VCaP (cell line): ENCODE results near the gene FZR1.

Source experiments
- H3K27ac ChIP-seq: fragments of 450-650 bp; 2 replicates; pipeline ENCODE4 v1.5.1; 2017
- TF ChIP-seq, protein P1 (sequence below): fragments of 450-650 bp; conservative IDR thresholded peaks from 2 replicates; pipeline ENCODE4 v1.5.1; 2017; ENCODE audit warnings: mild to moderate bottlenecking, moderate library complexity

Gene FZR1

DNA sequence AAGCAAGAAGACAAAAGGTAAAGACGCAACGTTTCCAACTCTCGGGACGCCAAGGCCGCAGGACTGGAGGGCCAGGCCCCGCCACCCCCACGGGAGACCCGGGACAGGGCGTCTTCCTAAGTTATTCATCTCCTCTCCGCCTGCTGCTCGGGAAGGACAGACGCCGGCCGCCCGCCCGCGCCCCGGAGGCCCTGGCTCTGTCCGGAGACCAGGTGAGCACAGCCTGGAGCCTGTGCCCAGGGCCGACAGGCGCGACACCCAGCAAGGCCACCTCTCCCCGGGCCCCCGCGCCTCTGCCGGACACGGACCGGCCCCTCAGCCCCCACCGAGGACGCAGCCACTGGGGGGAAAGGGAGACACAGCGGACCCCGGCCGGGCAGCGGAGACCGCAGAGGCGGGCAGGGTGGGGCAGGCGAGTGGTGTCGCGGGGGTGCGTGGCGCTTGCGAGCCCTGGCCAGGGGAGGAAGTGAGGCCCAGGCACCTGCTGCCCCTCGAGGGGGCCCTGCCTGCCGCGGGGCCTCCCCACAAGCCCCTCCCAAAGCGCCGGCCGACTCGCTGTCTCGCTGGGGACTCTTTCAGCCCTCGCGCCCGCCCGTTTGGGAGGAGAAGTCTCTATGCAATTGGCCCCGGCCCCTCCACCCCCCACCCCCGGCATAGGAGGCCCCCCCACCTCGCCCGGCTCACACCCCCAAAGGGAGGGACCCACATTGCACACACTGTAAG, 43.0 kb upstream of the FZR1 start:
- no peak overlapping the region for H3K27ac ChIP-seq
- TF ChIP-seq, protein P1, sequence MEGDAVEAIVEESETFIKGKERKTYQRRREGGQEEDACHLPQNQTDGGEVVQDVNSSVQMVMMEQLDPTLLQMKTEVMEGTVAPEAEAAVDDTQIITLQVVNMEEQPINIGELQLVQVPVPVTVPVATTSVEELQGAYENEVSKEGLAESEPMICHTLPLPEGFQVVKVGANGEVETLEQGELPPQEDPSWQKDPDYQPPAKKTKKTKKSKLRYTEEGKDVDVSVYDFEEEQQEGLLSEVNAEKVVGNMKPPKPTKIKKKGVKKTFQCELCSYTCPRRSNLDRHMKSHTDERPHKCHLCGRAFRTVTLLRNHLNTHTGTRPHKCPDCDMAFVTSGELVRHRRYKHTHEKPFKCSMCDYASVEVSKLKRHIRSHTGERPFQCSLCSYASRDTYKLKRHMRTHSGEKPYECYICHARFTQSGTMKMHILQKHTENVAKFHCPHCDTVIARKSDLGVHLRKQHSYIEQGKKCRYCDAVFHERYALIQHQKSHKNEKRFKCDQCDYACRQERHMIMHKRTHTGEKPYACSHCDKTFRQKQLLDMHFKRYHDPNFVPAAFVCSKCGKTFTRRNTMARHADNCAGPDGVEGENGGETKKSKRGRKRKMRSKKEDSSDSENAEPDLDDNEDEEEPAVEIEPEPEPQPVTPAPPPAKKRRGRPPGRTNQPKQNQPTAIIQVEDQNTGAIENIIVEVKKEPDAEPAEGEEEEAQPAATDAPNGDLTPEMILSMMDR = no peak

DNA sequence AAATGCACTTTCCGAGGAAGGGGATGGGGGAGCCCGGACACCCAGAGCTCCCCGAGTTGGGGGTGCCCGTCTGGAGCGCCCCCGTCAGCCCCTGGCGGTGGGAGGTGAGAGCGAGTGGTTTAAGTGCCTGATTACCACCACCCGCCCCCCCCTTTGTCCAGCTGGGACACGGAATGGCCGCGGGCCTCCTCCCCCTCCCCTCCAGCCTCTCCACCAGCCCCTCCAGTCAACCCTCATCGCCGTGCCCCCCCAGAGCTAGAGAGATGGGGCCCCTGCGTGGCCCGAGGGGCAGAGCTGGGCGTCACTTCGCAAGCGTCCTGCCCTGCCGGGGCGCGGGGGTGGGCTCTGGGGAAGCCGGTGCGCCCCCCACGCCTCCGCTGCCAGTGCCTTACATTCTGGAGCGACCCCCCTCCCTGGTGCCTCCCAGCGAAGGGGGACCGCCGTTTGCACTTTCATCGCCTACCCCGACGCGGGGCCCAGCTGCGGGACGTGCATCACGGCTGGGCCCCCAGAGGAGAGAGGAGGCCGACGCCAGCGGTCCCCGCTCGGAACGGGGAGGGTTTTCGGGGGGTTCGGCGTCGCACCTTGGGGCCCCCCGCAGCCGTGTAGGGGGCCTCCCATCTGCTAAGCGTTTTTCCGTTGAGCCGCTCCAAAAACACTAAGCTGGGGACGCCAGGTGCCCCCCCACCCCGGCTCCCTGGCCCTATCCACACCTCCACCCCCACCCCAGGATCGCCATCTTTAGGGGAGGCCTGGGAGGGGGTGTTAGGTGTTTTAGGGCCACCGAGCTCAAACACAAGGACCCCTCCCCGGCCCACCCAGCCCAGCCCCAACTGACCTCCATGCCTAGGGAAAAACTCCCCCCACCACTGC, 42.2 kb upstream of the FZR1 start:
- TF ChIP-seq, protein P1 = no peak
- no peak overlapping the region for H3K27ac ChIP-seq

DNA sequence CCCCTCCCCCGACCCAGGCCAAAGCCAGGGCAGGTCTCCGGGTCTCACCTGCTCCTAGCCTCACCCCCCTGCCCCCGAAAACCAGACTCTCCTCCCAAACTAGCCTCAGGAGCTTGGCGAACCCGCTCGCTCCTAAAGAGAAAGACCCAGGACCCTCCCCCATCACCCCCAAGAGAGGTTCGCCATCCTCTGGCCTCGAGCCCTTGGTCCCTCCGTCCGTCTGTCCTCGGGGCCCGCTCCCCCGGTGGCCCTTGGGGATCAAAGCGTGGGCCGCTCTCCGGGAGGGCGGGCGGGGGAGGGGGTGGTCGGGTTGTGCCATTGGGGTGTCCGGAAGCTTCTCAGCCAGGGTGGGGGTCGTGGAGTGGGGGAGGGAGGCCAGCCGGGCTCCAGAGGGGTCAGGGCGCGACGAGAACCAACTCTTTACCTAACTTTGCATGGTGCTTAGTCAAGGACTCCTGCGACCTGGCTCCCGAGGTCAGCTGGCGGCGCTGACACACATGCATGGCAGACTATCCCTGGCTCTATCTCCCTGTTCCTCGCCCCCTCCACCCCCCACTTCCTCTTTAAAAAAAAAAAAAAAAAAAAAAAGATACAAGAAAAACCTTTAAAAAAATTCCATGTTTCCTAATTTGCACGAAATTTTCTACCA, 41.4 kb upstream of the FZR1 start:
- TF ChIP-seq, protein P1 = no peak
- H3K27ac ChIP-seq = no peak overlapping the region

DNA sequence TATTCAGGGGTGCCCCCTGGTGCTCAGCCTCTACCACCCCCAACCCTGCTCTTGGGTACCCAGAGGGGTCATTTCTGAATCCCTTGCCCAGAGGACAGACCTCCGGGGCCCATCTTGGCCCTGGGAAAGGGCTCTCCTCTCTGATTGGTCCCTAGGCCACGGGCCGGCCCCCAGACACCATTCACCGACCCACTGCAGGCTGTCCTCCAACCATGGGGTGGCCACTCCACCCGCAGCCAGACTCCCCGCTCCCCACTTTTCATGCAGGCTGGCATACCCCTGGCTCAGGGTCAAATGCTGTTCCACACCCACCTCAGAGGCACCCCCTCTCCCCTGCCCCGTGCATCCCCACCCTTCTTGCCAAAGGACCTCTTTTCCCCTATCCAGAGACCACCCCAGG, 40.6 kb upstream of the FZR1 start:
- TF ChIP-seq, protein P1 = no peak
- no peak overlapping the region for H3K27ac ChIP-seq

DNA sequence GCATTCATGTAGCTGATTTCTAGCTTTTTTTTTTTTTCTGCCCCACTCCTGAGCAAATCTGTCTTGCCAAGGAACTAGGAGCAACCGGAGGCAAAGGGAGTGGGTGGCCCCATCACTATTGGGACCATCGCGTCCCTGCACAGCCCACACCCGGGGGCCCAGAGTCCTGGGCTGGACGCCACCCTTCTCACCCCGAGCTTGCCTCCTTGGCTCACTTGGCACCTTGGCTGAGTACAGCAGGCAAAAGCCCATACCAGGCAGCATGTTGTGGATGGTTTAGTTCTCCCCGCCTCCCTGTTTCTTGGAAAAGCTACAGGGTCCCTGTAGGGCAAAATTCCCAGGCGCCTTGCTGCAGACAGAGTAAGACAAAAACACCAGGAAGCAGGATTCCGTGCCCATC, 39.5 kb upstream of the FZR1 start:
- H3K27ac ChIP-seq = no peak overlapping the region
- TF ChIP-seq, protein P1 = no peak

DNA sequence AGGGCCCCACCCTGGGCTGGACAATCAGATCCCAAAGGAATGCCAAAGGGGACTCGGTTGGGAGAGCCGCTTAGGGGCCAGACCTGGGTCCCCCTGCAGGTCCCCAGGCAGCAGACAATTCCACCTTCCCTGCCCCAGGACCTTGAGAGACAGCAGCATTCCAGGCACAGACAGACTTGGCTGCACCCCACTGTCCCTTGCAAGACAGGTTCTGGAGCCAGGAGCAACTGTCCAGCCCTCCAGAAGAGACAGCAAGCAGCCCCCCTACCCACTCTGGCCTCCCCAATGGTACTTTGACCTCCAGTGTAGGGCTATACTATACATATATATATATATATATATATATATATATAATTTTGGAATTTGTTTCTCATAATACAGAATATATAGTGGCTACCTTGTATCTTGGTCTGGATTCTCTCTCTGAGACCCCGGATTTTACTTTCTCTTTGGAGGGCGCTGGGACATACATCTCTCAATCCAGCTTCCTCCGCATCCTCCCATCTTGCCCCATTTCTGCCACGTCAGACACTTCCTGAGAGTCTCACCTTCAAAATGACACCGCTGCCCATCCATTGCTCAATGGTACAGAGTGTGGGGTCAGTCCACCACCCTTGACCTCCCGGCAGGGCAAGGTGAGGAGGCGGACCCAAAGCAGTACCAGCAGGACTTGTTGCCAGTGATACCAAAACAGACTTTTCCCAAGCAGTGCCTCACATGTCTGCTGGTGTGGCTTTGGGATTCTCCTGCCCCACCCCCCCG, 38.5 kb upstream of the FZR1 start:
- H3K27ac ChIP-seq = no peak overlapping the region
- TF ChIP-seq, protein P1 = no peak
